OCI-LY3 (cell line): ENCODE measurements around the gene APOD.

Source experiments
- H2AFZ ChIP-seq: fragments of 200-600, 300-600 bp; shearing (Covaris generic); 2 replicates; pipeline ENCODE4 v1.6.0; 2014; ENCODE audit warnings: antibody characterized with exemption, low read depth, low read length
- H3K27ac ChIP-seq: fragments of 200-600, 300-600 bp; sonication (generic); 2 replicates; pipeline ENCODE4 v1.5.1; 2014; ENCODE audit warnings: mild to moderate bottlenecking, low read length, moderate library complexity, mixed read lengths
- H3K27me3 ChIP-seq: fragments of 200-600, 300-600 bp; sonication (generic); 2 replicates; pipeline ENCODE4 v1.6.1; 2014; ENCODE audit warnings: low read depth, low read length, mixed read lengths
- H3K36me3 ChIP-seq: fragments of 200-600, 300-600 bp; sonication (generic); replicated peaks from 2 replicates; pipeline ENCODE3; 2014; ENCODE audit warnings: low read depth, low read length, mixed read lengths
- H3K4me1 ChIP-seq: fragments of 300-600, 200-600 bp; sonication (generic); 2 replicates; pipeline ENCODE4 v1.6.1; 2014; ENCODE audit warnings: low read length, mixed read lengths
- H3K4me2 ChIP-seq: fragments of 200-600, 300-600 bp; sonication (generic); 2 replicates; pipeline ENCODE4 v1.6.1; 2014; ENCODE audit warnings: low read length, mixed read lengths
- H3K4me3 ChIP-seq: fragments of 300-600, 200-600 bp; sonication (generic); 2 replicates; pipeline ENCODE4 v1.5.1; 2014; ENCODE audit warnings: antibody characterized with exemption, mild to moderate bottlenecking, low read length, moderate library complexity
- H3K79me2 ChIP-seq: fragments of 300-600, 200-600 bp; shearing (Covaris generic); 2 replicates; pipeline ENCODE4 v1.6.1; 2014; ENCODE audit warnings: mild to moderate bottlenecking, low read length, mixed read lengths
- H3K9ac ChIP-seq: fragments of 300-600, 200-600 bp; shearing (Covaris generic); 2 replicates; pipeline ENCODE4 v1.6.0; 2014; ENCODE audit warnings: mild to moderate bottlenecking, low read length, moderate library complexity
- H3K9me3 ChIP-seq: fragments of 200-600, 300-600 bp; shearing (Covaris generic); 2 replicates; pipeline ENCODE4 v1.6.1; 2014; ENCODE audit warnings: low read length, mixed read lengths; ENCODE audit not compliant: insufficient read depth
- H4K20me1 ChIP-seq: fragments of 200-600, 300-600 bp; sonication (generic); 2 replicates; pipeline ENCODE4 v1.6.1; 2016; ENCODE audit warnings: low read length, mixed read lengths; ENCODE audit not compliant: insufficient read depth
- EZH2phosphoT487 ChIP-seq: fragments of 200-600 bp; shearing (Covaris generic); IDR thresholded peaks from 2 replicates; pipeline ENCODE4 v1.6.1; 2018; ENCODE audit warnings: antibody characterized with exemption, mixed run types, low read depth
- TF ChIP-seq, protein P1 (sequence below): fragments of 200-600, 300-600 bp; sonication (generic); IDR thresholded peaks from 2 replicates; pipeline ENCODE4 v1.5.1; 2014; ENCODE audit warnings: antibody characterized with exemption, low read length, low read depth

Gene APOD

DNA sequence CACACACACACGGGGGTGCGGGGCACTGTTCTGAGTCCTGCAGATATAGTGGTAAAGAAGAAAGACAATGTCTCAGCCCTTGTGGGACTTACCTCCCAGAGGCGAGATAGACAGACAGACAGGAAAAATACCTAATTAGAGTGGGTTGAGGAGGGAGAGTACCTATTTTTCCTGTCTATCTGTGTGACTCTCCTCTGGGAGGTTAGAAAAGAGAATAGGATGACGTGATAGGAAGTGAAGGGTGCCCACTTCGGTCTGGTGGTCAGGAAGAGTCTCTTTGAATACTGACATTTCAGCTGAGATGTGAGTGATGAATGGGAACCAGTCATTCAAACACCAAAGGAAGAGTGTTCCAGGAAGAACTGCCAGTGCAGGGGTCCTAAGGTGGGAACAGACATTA, 4.1 kb upstream of the APOD start:
- H3K4me2 ChIP-seq = 0 out of 2 replicates have a peak overlapping the region, but pooled peaks have one; percentile 9
- no peak for TF ChIP-seq EZH2phosphoT487
- TF ChIP-seq, protein P1, sequence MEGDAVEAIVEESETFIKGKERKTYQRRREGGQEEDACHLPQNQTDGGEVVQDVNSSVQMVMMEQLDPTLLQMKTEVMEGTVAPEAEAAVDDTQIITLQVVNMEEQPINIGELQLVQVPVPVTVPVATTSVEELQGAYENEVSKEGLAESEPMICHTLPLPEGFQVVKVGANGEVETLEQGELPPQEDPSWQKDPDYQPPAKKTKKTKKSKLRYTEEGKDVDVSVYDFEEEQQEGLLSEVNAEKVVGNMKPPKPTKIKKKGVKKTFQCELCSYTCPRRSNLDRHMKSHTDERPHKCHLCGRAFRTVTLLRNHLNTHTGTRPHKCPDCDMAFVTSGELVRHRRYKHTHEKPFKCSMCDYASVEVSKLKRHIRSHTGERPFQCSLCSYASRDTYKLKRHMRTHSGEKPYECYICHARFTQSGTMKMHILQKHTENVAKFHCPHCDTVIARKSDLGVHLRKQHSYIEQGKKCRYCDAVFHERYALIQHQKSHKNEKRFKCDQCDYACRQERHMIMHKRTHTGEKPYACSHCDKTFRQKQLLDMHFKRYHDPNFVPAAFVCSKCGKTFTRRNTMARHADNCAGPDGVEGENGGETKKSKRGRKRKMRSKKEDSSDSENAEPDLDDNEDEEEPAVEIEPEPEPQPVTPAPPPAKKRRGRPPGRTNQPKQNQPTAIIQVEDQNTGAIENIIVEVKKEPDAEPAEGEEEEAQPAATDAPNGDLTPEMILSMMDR = no peak
- no peaks in the 10 kb centered on the region for H4K20me1 ChIP-seq
- H3K4me3 ChIP-seq = no peak overlapping the region
- 0 out of 2 replicates have a peak, but pooled peaks cover 3% of the 10 kb centered on the region for H3K4me1 ChIP-seq
- H3K9ac ChIP-seq = no peak overlapping the region
- H3K27me3 ChIP-seq = peaks cover 22% of the 10 kb centered on the region
- no peak overlapping the region for H2AFZ ChIP-seq
- H3K36me3 ChIP-seq = no peaks in the 10 kb centered on the region
- H3K27ac ChIP-seq = no peak overlapping the region
- H3K9me3 ChIP-seq = no peaks in the 10 kb centered on the region; the same call in 1 of the 2 replicates
- no peaks in the 10 kb centered on the region for H3K79me2 ChIP-seq

DNA sequence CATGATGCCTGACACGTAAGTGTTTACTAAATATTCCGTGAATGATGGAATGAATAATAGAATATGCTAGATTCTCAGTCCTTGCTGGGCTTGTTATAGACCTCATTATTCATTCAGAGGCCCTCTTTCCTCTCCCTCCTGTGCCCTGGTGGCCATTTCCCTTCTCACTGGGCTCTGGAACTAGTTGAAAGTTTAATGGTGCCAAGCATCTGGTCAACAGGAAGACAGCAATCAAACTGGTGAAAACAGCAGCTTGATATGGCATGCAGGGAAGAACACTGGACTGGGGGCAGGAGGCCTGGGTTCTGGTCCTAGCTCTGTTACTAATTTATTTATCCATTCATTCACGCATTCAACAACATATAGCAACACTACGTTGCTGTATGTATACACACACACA, 3.7 kb upstream of the APOD start:
- Histone ChIP-seq H4K20me1 (no peaks in the 10 kb centered on the region), H3K4me1 (0 out of 2 replicates have a peak, but pooled peaks cover 3% of the 10 kb centered on the region), H2AFZ (no peak overlapping the region), H3K4me3 (no peak overlapping the region), H3K27me3 (peaks cover 22% of the 10 kb centered on the region), H3K36me3 (no peaks in the 10 kb centered on the region), H3K27ac (no peak overlapping the region), H3K4me2 (no peak overlapping the region), H3K79me2 (no peaks in the 10 kb centered on the region), H3K9me3 (no peaks in the 10 kb centered on the region; the same call in 1 of the 2 replicates), H3K9ac (no peak overlapping the region)
- TF ChIP-seq EZH2phosphoT487 = no peak
- TF ChIP-seq, protein P1 = no peak

- Histone ChIP-seq H2AFZ (no peak overlapping the region), H3K27ac (no peak overlapping the region), H3K9ac (no peak overlapping the region), H3K36me3 (no peaks in the 10 kb centered on the region), H3K27me3 (peaks cover 22% of the 10 kb centered on the region), H3K79me2 (no peaks in the 10 kb centered on the region), H3K4me3 (no peak overlapping the region), H3K9me3 (no peaks in the 10 kb centered on the region; the same call in 1 of the 2 replicates), H3K4me1 (0 out of 2 replicates have a peak, but pooled peaks cover 3% of the 10 kb centered on the region), H3K4me2 (no peak overlapping the region), H4K20me1 (no peaks in the 10 kb centered on the region)
- TF ChIP-seq, protein P1 = no peak
Measured at GRCh38 chr3:195584543-195584870, 767 bp upstream of the APOD start.

GRCh38 chr3:195582947-195583346, 793 bp downstream of the APOD start:
- H4K20me1 ChIP-seq = no peaks in the 10 kb centered on the region
- no peak for TF ChIP-seq EZH2phosphoT487
- TF ChIP-seq, protein P1 = no peak
- H3K79me2 ChIP-seq = no peaks in the 10 kb centered on the region
- no peak overlapping the region for H3K4me2 ChIP-seq
- no peak overlapping the region for H3K27ac ChIP-seq
- no peak overlapping the region for H3K4me3 ChIP-seq
- H3K36me3 ChIP-seq = no peaks in the 10 kb centered on the region
- H3K9me3 ChIP-seq = no peaks in the 10 kb centered on the region; the same call in 1 of the 2 replicates
- no peak overlapping the region for H3K9ac ChIP-seq
- H3K4me1 ChIP-seq = 0 out of 2 replicates have a peak, but pooled peaks cover 2% of the 10 kb centered on the region
- no peak overlapping the region for H2AFZ ChIP-seq
- peaks cover 12% of the 10 kb centered on the region for H3K27me3 ChIP-seq
